OCI-LY3 (cell line): ENCODE data around the gene WAPL.

Experiments used
- CTCF ChIP-seq: fragments of 200-600, 300-600 bp; sonication (generic); IDR thresholded peaks from 2 replicates; pipeline ENCODE4 v1.5.1; 2014; ENCODE audit warnings: antibody characterized with exemption, low read length, low read depth
- EZH2phosphoT487 ChIP-seq: fragments of 200-600 bp; shearing (Covaris generic); IDR thresholded peaks from 2 replicates; pipeline ENCODE4 v1.6.1; 2018; ENCODE audit warnings: antibody characterized with exemption, mixed run types, low read depth

- TF ChIP-seq CTCF (no peak), EZH2phosphoT487 (no peak)
These were observed 132.0 kb downstream of the WAPL start for GRCh38 chr10:86389441-86390193.
